ENCODE measurements around the gene POC1A. TPM values are rescaled to one million over a fixed set of nuclear protein-coding genes. Genes with fewer than 3 reads are reported as not detected.
A peak's percentile ranks its signal among the peaks of the same experiment; 100 is the strongest.

The POC1A gene
- total and polyA plus RNA-seq, 7 donors: 0.66 to 15.8 (median 1.7) TPM

DNA sequence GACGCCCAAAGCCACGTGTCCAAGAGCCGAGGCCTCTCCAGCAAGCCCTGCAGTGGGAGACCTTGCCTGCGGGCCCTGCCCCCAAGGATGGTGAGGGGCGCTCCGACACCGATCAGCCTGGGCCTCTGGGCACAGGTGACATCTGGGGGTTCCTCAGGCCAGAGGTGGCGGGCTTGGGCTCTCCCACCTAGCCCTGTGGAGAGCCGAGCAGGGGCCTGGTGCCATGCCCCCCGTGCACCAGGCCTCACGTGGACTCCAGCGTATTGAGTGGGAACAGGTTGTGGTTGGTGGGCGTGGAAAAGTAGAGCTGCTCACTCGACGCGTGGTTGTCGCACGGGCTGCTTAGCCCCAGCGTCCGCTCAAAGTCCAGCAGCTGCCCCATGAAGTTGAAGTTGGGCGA is 103.7 kb downstream of the POC1A start:
- Histone ChIP-seq H3K36me3 (peaks cover 7 to 45% (median 23%) of the 10 kb centered on the region in 4 donors), H3K4me3 (no peak overlapping the region), H3K4me1 (peaks cover 0 to 55% (median 43%) of the 10 kb centered on the region in 4 donors), H3K9me3 (no peaks in the 10 kb centered on the region), H3K27ac (no peak overlapping the region), H3K27me3 (no peaks in the 10 kb centered on the region)
- DNase-seq: no peak
- 94 to 96% methylated on average over 21 of the region's 21 CpGs for WGBS, 2 donors
- no peak for TF ChIP-seq CTCF (IDR thresholded peaks at IDR 0.05)
- no peak for TF ChIP-seq POLR2AphosphoS5 (IDR thresholded peaks at IDR 0.05)
- TF ChIP-seq EP300 (IDR thresholded peaks at IDR 0.05): no peak
- TF ChIP-seq POLR2A (IDR thresholded peaks at IDR 0.05): no peak
- intact Hi-C loops (cut with DNase I): no loop called here

DNA sequence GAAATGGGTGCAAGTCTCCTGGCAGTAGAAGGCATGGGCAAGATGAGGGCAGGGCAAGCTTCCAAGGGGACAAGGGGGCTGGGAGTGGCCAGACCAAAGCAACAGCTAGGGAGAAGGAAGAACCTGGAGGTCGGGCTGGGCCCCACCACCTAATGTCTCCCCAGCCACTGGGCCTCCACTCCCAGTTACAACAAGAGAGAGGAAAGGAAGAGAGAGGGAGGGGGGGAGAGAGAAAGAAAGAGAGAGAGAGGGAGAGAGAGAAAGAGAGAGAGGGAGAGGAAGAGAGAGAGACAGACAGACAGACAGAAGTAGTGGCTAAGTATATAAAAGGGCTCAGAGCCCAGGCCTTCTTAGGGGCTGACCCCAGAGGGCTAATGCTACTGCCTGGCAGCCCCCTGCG is 104.7 kb downstream of the POC1A start:
- no peak overlapping the region for H3K4me3 ChIP-seq
- no peak for DNase-seq
- TF ChIP-seq POLR2A (IDR thresholded peaks at IDR 0.05) (no peak), CTCF (IDR thresholded peaks at IDR 0.05) (no peak), EP300 (IDR thresholded peaks at IDR 0.05) (no peak), POLR2AphosphoS5 (IDR thresholded peaks at IDR 0.05) (no peak)
- H3K27me3 ChIP-seq: no peaks in the 10 kb centered on the region
- peaks cover 0 to 44% (median 35%) of the 10 kb centered on the region in 4 donors for H3K4me1 ChIP-seq
- peaks cover 7 to 45% (median 23%) of the 10 kb centered on the region in 4 donors for H3K36me3 ChIP-seq
- WGBS, 2 donors: 83 to 90% methylated on average over 2 of the region's 2 CpGs
- no peak overlapping the region for H3K27ac ChIP-seq
- intact Hi-C loops (cut with DNase I): no loop called here
- no peaks in the 10 kb centered on the region for H3K9me3 ChIP-seq

GRCh38 chr3:52047295-52047960 is 106.8 kb downstream of the POC1A start:
- H3K36me3 ChIP-seq: peaks cover 7 to 39% (median 21%) of the 10 kb centered on the region in 4 donors
- H3K4me3 ChIP-seq: no peak overlapping the region
- intact Hi-C loops (cut with DNase I): no loop called here
- no peak for DNase-seq
- TF ChIP-seq POLR2AphosphoS5 (IDR thresholded peaks at IDR 0.05) (no peak), POLR2A (IDR thresholded peaks at IDR 0.05) (no peak), CTCF (IDR thresholded peaks at IDR 0.05) (no peak), EP300 (IDR thresholded peaks at IDR 0.05) (no peak)
- H3K27me3 ChIP-seq: no peaks in the 10 kb centered on the region
- peaks cover 0 to 24% (median 15%) of the 10 kb centered on the region in 4 donors for H3K4me1 ChIP-seq
- no peaks in the 10 kb centered on the region for H3K9me3 ChIP-seq
- 83 to 89% methylated on average over 20 of the region's 20 CpGs for WGBS, 2 donors
- peak overlapping the region in 2 of 4 donors; percentile 17 to 42 for H3K27ac ChIP-seq

GRCh38 chr3:52046902-52047239 is 107.4 kb downstream of the POC1A start:
- no peak for DNase-seq
- H3K4me3 ChIP-seq: no peak overlapping the region
- peaks cover 0 to 19% (median 9%) of the 10 kb centered on the region in 4 donors for H3K4me1 ChIP-seq
- no peaks in the 10 kb centered on the region for H3K9me3 ChIP-seq
- intact Hi-C loops (cut with DNase I): no loop called here
- peak overlapping the region; percentile 17 to 42 (median 31) for H3K27ac ChIP-seq
- no peaks in the 10 kb centered on the region for H3K27me3 ChIP-seq
- peaks cover 7 to 34% (median 21%) of the 10 kb centered on the region in 4 donors for H3K36me3 ChIP-seq
- TF ChIP-seq EP300 (IDR thresholded peaks at IDR 0.05) (no peak), POLR2A (IDR thresholded peaks at IDR 0.05) (no peak), CTCF (IDR thresholded peaks at IDR 0.05) (no peak), POLR2AphosphoS5 (IDR thresholded peaks at IDR 0.05) (no peak)
- 91% methylated on average over 7 of the region's 7 CpGs for WGBS, 2 donors
